OCI-LY7 (cell line): ENCODE data around the gene DDC.

Experiments
- EZH2phosphoT487 ChIP-seq: fragments of 200-600 bp; sonication (generic); IDR thresholded peaks from 2 replicates; pipeline ENCODE4 v1.6.1; 2018; ENCODE audit warnings: low read depth, borderline replicate concordance, mild to moderate bottlenecking, mixed run types, antibody characterized with exemption, low read length, moderate library complexity, mixed read lengths
- TF ChIP-seq, protein P1 (sequence below): fragments of 200-600 bp; sonication (generic); conservative IDR thresholded peaks from 2 replicates; pipeline ENCODE4 v1.5.1; 2014; ENCODE audit warnings: mild to moderate bottlenecking, antibody characterized with exemption, low read length, moderate library complexity, mixed read lengths

DNA sequence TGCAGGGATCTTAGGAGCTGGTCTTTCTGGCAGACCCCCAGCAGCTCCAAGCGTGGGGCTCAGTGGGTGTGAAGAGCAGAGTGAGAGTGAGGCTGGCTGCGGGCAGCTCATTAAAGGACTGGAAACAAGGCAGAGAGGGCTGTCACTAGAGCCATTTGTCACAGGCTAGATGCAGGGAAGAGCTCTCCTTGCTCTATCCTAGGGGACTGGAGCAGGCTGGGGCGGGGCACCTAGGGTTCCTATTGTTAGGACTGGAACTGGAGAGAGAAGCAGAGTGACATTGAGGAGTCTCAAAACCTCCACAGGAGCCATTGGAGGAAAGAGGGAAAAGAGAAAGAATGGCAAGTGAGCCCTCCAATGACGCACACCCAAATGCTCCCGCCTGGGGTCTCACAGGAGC, 772 bp upstream of the DDC start:
- TF ChIP-seq, protein P1, sequence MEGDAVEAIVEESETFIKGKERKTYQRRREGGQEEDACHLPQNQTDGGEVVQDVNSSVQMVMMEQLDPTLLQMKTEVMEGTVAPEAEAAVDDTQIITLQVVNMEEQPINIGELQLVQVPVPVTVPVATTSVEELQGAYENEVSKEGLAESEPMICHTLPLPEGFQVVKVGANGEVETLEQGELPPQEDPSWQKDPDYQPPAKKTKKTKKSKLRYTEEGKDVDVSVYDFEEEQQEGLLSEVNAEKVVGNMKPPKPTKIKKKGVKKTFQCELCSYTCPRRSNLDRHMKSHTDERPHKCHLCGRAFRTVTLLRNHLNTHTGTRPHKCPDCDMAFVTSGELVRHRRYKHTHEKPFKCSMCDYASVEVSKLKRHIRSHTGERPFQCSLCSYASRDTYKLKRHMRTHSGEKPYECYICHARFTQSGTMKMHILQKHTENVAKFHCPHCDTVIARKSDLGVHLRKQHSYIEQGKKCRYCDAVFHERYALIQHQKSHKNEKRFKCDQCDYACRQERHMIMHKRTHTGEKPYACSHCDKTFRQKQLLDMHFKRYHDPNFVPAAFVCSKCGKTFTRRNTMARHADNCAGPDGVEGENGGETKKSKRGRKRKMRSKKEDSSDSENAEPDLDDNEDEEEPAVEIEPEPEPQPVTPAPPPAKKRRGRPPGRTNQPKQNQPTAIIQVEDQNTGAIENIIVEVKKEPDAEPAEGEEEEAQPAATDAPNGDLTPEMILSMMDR, result no peak
- no peak for TF ChIP-seq EZH2phosphoT487
